Mesendoderm (in vitro differentiated cells): ENCODE results near the gene KLHL17.
"Not testable (repeated sequence)": the region's sequence is repeated elsewhere in the genome, so short reads cannot be mapped to it uniquely, and the experiment has no call there.

Experiments
- DNase-seq: peaks from one replicate; pipeline ENCODE4 v3.0.0; 2013
- H2AK5ac ChIP-seq: 2 replicates; pipeline ENCODE4 v1.6.1; 2013; ENCODE audit warnings: low read length, inconsistent platforms
- H2BK120ac ChIP-seq: 2 replicates; pipeline ENCODE4 v1.6.1; 2013; ENCODE audit warnings: low read depth, mild to moderate bottlenecking, low read length, moderate library complexity, mixed read lengths
- H2BK15ac ChIP-seq: replicated peaks from 2 replicates; pipeline ENCODE4 v1.6.1; 2013; ENCODE audit warnings: low read depth, mild to moderate bottlenecking, moderate library complexity
- H2BK5ac ChIP-seq: 2 replicates; pipeline ENCODE4 v1.6.1; 2013; ENCODE audit warnings: low read length, inconsistent platforms
- H3K18ac ChIP-seq: 2 replicates; pipeline ENCODE4 v1.6.1; 2013; ENCODE audit warnings: mild to moderate bottlenecking, low read length, mixed read lengths
- H3K23ac ChIP-seq: one replicate; pipeline ENCODE4 v1.6.1; 2013; ENCODE audit warnings: low read length
- H3K27ac ChIP-seq: 2 replicates; pipeline ENCODE4 v1.5.1; 2013; ENCODE audit warnings: low read depth, mild to moderate bottlenecking, inconsistent platforms, low read length, moderate library complexity
- H3K27me3 ChIP-seq: 2 replicates; pipeline ENCODE4 v1.6.1; 2013; ENCODE audit warnings: low read length, control low read depth, mild to moderate bottlenecking, inconsistent platforms; ENCODE audit not compliant: insufficient read depth, poor library complexity
- H3K36me3 ChIP-seq: 2 replicates; pipeline ENCODE4 v1.6.1; 2013; ENCODE audit warnings: low read length, inconsistent platforms; ENCODE audit not compliant: control insufficient read depth, insufficient read depth
- H3K4ac ChIP-seq: one replicate; pipeline ENCODE4 v1.6.1; 2013; ENCODE audit warnings: low read depth, mild to moderate bottlenecking, low read length, moderate library complexity
- H3K4me1 ChIP-seq: 2 replicates; pipeline ENCODE4 v1.6.1; 2013; ENCODE audit warnings: low read depth, low read length, inconsistent platforms; ENCODE audit not compliant: control insufficient read depth
- H3K4me2 ChIP-seq: 2 replicates; pipeline ENCODE4 v1.6.1; 2013; ENCODE audit warnings: low read length
- H3K4me3 ChIP-seq: 2 replicates; pipeline ENCODE4 v1.5.1; 2013; ENCODE audit warnings: mild to moderate bottlenecking, low read length
- H3K56ac ChIP-seq: one replicate; pipeline ENCODE4 v1.6.1; 2013; ENCODE audit warnings: low read length
- H3K79me1 ChIP-seq: 2 replicates; pipeline ENCODE4 v1.6.1; 2013; ENCODE audit warnings: low read length, inconsistent platforms
- H3K79me2 ChIP-seq: 2 replicates; pipeline ENCODE4 v1.6.1; 2013; ENCODE audit warnings: mild to moderate bottlenecking, low read length; ENCODE audit not compliant: control insufficient read depth, insufficient read depth
- H3K9ac ChIP-seq: 2 replicates; pipeline ENCODE4 v1.6.1; 2013; ENCODE audit warnings: low read length, inconsistent platforms
- H4K5ac ChIP-seq: one replicate; pipeline ENCODE4 v1.6.1; 2013; ENCODE audit warnings: low read length
- H4K8ac ChIP-seq: one replicate; pipeline ENCODE4 v1.6.1; 2013; ENCODE audit warnings: low read depth, mild to moderate bottlenecking, control low read depth, low read length, moderate library complexity
- WGBS: extraction: QIAGEN DNeasy Blood & Tissue Kit; methylation state at CpG from one replicate; pipeline ENCODE4 v1.1.7; 2013; ENCODE audit warnings: low lambda C conversion rate, missing lambda C conversion rate; ENCODE audit not compliant: insufficient coverage; ENCODE audit errors: extremely low coverage; 5-methylcytosine and 5-hydroxymethylcytosine counted together

Gene KLHL17

GRCh38 chr1:946811-947210, 13.6 kb upstream of the KLHL17 start:
- H3K79me2 ChIP-seq, H3K4ac ChIP-seq, H2BK5ac ChIP-seq, H3K23ac ChIP-seq, DNase-seq, H3K4me2 ChIP-seq, H3K9ac ChIP-seq, H2BK120ac ChIP-seq, H3K79me1 ChIP-seq, H3K27ac ChIP-seq, H3K56ac ChIP-seq, H2AK5ac ChIP-seq, H3K27me3 ChIP-seq, H3K18ac ChIP-seq, H4K8ac ChIP-seq, H2BK15ac ChIP-seq, H3K4me1 ChIP-seq, H4K5ac ChIP-seq, H3K4me3 ChIP-seq: not testable (repeated sequence)
- peaks cover 17% of the 10 kb centered on the region for H3K36me3 ChIP-seq
- no CpG with 5 or more reads among the region's 13 CpGs for WGBS

- H3K27me3 ChIP-seq = no peaks in the 10 kb centered on the region
- no peak overlapping the region for H2BK120ac ChIP-seq
- H3K23ac ChIP-seq = no peak overlapping the region
- H3K56ac ChIP-seq = no peak overlapping the region
- no peaks in the 10 kb centered on the region for H3K79me2 ChIP-seq
- WGBS = no CpG with 5 or more reads among the region's 15 CpGs
- H2BK15ac ChIP-seq = no peak overlapping the region
- no peaks in the 10 kb centered on the region for H3K4me1 ChIP-seq
- DNase-seq = no peak
- H3K27ac ChIP-seq = no peak overlapping the region
- no peak overlapping the region for H2BK5ac ChIP-seq
- peaks cover 7% of the 10 kb centered on the region for H3K79me1 ChIP-seq
- no peak overlapping the region for H3K4ac ChIP-seq
- H3K18ac ChIP-seq = no peak overlapping the region
- H3K4me2 ChIP-seq = no peak overlapping the region
- no peak overlapping the region for H3K9ac ChIP-seq
- no peak overlapping the region for H3K4me3 ChIP-seq
- no peak overlapping the region for H4K8ac ChIP-seq
- no peak overlapping the region for H4K5ac ChIP-seq
- H2AK5ac ChIP-seq = no peak overlapping the region
- H3K36me3 ChIP-seq = peaks cover 21% of the 10 kb centered on the region
Observed at GRCh38 chr1:947958-948357, 12.4 kb upstream of the KLHL17 start.

GRCh38 chr1:950268-950667, 10.1 kb upstream of the KLHL17 start:
- H2BK15ac ChIP-seq = no peak overlapping the region
- no peak overlapping the region for H2AK5ac ChIP-seq
- no peak for DNase-seq
- peaks cover 7% of the 10 kb centered on the region for H3K79me1 ChIP-seq
- no peak overlapping the region for H3K4me3 ChIP-seq
- H4K5ac ChIP-seq = no peak overlapping the region
- H3K9ac ChIP-seq = no peak overlapping the region
- no peak overlapping the region for H4K8ac ChIP-seq
- H3K56ac ChIP-seq = no peak overlapping the region
- H2BK120ac ChIP-seq = no peak overlapping the region
- H3K79me2 ChIP-seq = no peaks in the 10 kb centered on the region
- H3K18ac ChIP-seq = no peak overlapping the region
- H3K4me1 ChIP-seq = no peaks in the 10 kb centered on the region
- no peak overlapping the region for H3K27ac ChIP-seq
- H3K36me3 ChIP-seq = peaks cover 30% of the 10 kb centered on the region
- no peak overlapping the region for H2BK5ac ChIP-seq
- no peaks in the 10 kb centered on the region for H3K27me3 ChIP-seq
- H3K4ac ChIP-seq = no peak overlapping the region
- WGBS = no CpG with 5 or more reads among the region's 9 CpGs
- H3K23ac ChIP-seq = no peak overlapping the region
- no peak overlapping the region for H3K4me2 ChIP-seq

- no CpG with 5 or more reads among the region's 23 CpGs for WGBS
Observed at GRCh38 chr1:950881-951280, 9.5 kb upstream of the KLHL17 start.

GRCh38 chr1:951364-951763, 9.0 kb upstream of the KLHL17 start:
- no peak overlapping the region for H2BK120ac ChIP-seq
- H2BK5ac ChIP-seq = no peak overlapping the region
- no peak overlapping the region for H3K27ac ChIP-seq
- no peaks in the 10 kb centered on the region for H3K79me2 ChIP-seq
- H2BK15ac ChIP-seq = no peak overlapping the region
- H2AK5ac ChIP-seq = no peak overlapping the region
- no peak overlapping the region for H3K56ac ChIP-seq
- H3K4me3 ChIP-seq = no peak overlapping the region
- WGBS = no CpG with 5 or more reads among the region's 6 CpGs
- no peak overlapping the region for H3K9ac ChIP-seq
- H3K23ac ChIP-seq = no peak overlapping the region
- no peak overlapping the region for H3K4ac ChIP-seq
- no peak overlapping the region for H3K18ac ChIP-seq
- H4K5ac ChIP-seq = no peak overlapping the region
- no peaks in the 10 kb centered on the region for H3K27me3 ChIP-seq
- H3K4me1 ChIP-seq = no peaks in the 10 kb centered on the region
- H3K36me3 ChIP-seq = peaks cover 34% of the 10 kb centered on the region
- peaks cover 7% of the 10 kb centered on the region for H3K79me1 ChIP-seq
- DNase-seq = peak; percentile 76
- H4K8ac ChIP-seq = no peak overlapping the region
- H3K4me2 ChIP-seq = no peak overlapping the region

More at GRCh38 chr1:950881-951280, 9.5 kb upstream of the KLHL17 start:
- Histone ChIP-seq H3K4ac (no peak overlapping the region), H3K4me2 (no peak overlapping the region), H2BK5ac (no peak overlapping the region), H3K79me2 (no peaks in the 10 kb centered on the region), H3K23ac (no peak overlapping the region), H3K9ac (no peak overlapping the region), H3K79me1 (peaks cover 7% of the 10 kb centered on the region), H3K56ac (no peak overlapping the region), H3K27me3 (no peaks in the 10 kb centered on the region), H2BK120ac (no peak overlapping the region), H4K8ac (no peak overlapping the region), H3K18ac (no peak overlapping the region), H3K27ac (no peak overlapping the region), H3K36me3 (peaks cover 34% of the 10 kb centered on the region), H3K4me1 (no peaks in the 10 kb centered on the region), H4K5ac (no peak overlapping the region), H2AK5ac (no peak overlapping the region), H2BK15ac (no peak overlapping the region), H3K4me3 (no peak overlapping the region)
- no peak for DNase-seq

- no peak overlapping the region for H3K27ac ChIP-seq
- no CpG with 5 or more reads among the region's 15 CpGs for WGBS
- H3K36me3 ChIP-seq = peaks cover 35% of the 10 kb centered on the region
Observed at GRCh38 chr1:952201-952600, 8.2 kb upstream of the KLHL17 start.

More at GRCh38 chr1:952201-952600, 8.2 kb upstream of the KLHL17 start:
- Histone ChIP-seq H3K79me2 (peaks cover under 1% of the 10 kb centered on the region), H3K4me1 (no peaks in the 10 kb centered on the region), H2BK120ac (no peak overlapping the region), H2BK15ac (no peak overlapping the region), H3K56ac (no peak overlapping the region), H3K4me3 (no peak overlapping the region), H3K27me3 (no peaks in the 10 kb centered on the region), H4K5ac (no peak overlapping the region), H3K9ac (no peak overlapping the region), H3K4me2 (no peak overlapping the region), H2BK5ac (no peak overlapping the region), H3K23ac (no peak overlapping the region), H3K4ac (no peak overlapping the region), H3K18ac (no peak overlapping the region), H3K79me1 (peaks cover 9% of the 10 kb centered on the region), H2AK5ac (no peak overlapping the region), H4K8ac (no peak overlapping the region)
- DNase-seq = no peak
